HCT116 (cell line): ENCODE data around the gene NEK6.

Experiments used
- CEBPB ChIP-seq: IDR thresholded peaks from 2 replicates; pipeline ENCODE4 v1.6.1; 2012; ENCODE audit warnings: low read depth
- CTCF ChIP-seq, 3 experiments: fragments of 200-600 bp in 1 of 3; sonication (generic) in 1 of 3; IDR thresholded peaks in 2 of 3; conservative IDR thresholded peaks in 1 of 3; 2 replicates each; pipeline ENCODE4 v1.5.1; 2012 to 2017; ENCODE audit warnings: low read depth in 2 of 3, low read length in 2 of 3, antibody characterized with exemption in 1 of 3, borderline replicate concordance in 1 of 3, control low read depth in 1 of 3, mild to moderate bottlenecking in 1 of 3, mixed read lengths in 1 of 3, mixed run types in 1 of 3, moderate library complexity in 1 of 3; ENCODE audit not compliant: insufficient read depth in 1 of 3
- POLR2A ChIP-seq: IDR thresholded peaks from 2 replicates; pipeline ENCODE4 v1.7.0; 2011; ENCODE audit warnings: borderline replicate concordance; ENCODE audit not compliant: insufficient read depth, insufficient read length; ENCODE audit errors: extremely low read depth
- SIN3A ChIP-seq: IDR thresholded peaks from 2 replicates; pipeline ENCODE4 v1.6.1; 2012; ENCODE audit warnings: low read depth
- SP1 ChIP-seq: IDR thresholded peaks from 2 replicates; pipeline ENCODE4 v1.6.1; 2012; ENCODE audit warnings: low read depth
- YY1 ChIP-seq: IDR thresholded peaks from 2 replicates; pipeline ENCODE4 v1.6.1; 2011; ENCODE audit warnings: low read length, low read depth, moderate library complexity, mild to moderate bottlenecking; ENCODE audit not compliant: insufficient replicate concordance; ENCODE audit errors: extremely low read depth
- TF ChIP-seq, protein P1 (sequence below): IDR thresholded peaks from 2 replicates; pipeline ENCODE4 v1.6.1; 2012

GRCh38 chr9:124286292-124286931 is 28.7 kb downstream of the NEK6 start:
- TF ChIP-seq CTCF (IDR thresholded peaks at IDR 0.05 in 2 of 3, conservative IDR thresholded peaks at IDR 0.05 in 1 of 3; ENCODE audit: borderline replicate concordance in 1 of 3, insufficient read depth in 1 of 3, low read depth in 2 of 3, low read length in 2 of 3) (no peak), CEBPB (no peak), POLR2A (no peak), YY1 (no peak), SIN3A (no peak), SP1 (no peak)
- TF ChIP-seq, protein P1, sequence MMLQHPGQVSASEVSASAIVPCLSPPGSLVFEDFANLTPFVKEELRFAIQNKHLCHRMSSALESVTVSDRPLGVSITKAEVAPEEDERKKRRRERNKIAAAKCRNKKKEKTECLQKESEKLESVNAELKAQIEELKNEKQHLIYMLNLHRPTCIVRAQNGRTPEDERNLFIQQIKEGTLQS: no peak
